ENCODE results near the gene GALNT16.

The GALNT16 gene

GRCh38 chr14:69405762-69406161 lies 145.8 kb downstream of the GALNT16 start:
- no peak for DNase-seq (ENCODE audit: low read depth)
